NK-92 (cell line): ENCODE measurements around the gene FSIP1.

ENCODE experiments used
- DNase-seq: peaks from one replicate; lab custom pipeline; 2025; ENCODE audit not compliant: unreplicated experiment; lab: John Stamatoyannopoulos, UW

The FSIP1 gene

GRCh38 chr15:39596358-39597051 lies 186.1 kb downstream of the FSIP1 start:
- DNase-seq = no peak

- no peak for DNase-seq
Observed at GRCh38 chr15:39595338-39596221, 187.1 kb downstream of the FSIP1 start.

- DNase-seq = no peak
Observed at GRCh38 chr15:39594446-39595337, 187.9 kb downstream of the FSIP1 start.

- DNase-seq = no peak
Observed at GRCh38 chr15:39593656-39594445, 188.8 kb downstream of the FSIP1 start.

DNA sequence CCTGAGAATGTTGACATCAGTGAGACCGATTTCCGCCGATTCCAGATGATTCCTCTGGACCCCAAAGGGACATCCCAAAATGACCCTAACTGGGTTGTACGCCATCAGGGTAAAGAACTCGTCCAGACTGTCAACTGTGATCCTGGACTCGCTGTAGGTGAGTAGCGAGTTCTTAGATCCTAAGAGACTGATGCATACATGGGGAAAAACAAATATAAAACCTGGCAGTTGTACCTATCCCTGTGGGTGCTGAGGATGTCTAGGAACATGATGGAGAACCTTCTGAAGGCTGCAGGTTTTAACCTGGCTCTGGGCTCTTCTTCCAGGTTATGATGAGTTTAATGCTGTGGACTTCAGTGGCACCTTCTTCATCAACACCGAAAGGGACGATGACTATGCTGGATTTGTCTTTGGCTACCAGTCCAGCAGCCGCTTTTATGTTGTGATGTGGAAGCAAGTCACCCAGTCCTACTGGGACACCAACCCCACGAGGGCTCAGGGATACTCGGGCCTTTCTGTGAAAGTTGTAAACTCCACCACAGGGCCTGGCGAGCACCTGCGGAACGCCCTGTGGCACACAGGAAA lies 189.5 kb downstream of the FSIP1 start:
- no peak for DNase-seq

DNA sequence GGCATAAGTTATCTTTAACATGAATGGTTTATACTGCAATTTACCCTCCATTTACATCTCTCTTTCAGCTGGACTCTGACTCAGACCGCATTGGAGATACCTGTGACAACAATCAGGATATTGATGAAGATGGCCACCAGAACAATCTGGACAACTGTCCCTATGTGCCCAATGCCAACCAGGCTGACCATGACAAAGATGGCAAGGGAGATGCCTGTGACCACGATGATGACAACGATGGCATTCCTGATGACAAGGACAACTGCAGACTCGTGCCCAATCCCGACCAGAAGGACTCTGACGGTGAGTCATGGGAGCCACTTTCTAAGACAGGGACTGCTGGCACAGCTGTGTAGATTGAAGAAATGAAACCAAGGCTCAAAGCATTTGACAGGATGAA lies 190.1 kb downstream of the FSIP1 start:
- no peak for DNase-seq

DNA sequence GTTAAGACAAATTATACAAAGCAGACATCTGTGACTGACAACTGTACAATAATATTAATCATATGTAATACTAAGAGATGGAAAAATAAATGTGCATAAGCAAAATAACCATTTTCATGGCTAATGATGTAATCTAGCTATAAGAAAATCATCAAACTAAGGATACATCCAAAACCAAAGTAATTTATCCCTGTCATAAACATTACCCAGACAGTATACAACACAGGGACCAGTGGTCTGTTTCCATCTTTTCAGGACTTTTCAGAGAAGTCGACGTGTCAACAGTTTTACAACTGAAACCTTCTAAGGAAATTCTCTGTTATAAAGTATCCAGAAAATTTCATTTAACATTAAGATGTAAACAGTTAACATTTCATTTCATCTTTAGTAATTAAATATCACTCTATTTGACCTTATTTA lies 190.7 kb downstream of the FSIP1 start:
- no peak for DNase-seq

- DNase-seq = no peak
Observed at GRCh38 chr15:39591141-39591895, 191.3 kb downstream of the FSIP1 start.

- DNase-seq = no peak
Observed at GRCh38 chr15:39589815-39590644, 192.6 kb downstream of the FSIP1 start.

GRCh38 chr15:39589193-39589814 lies 193.3 kb downstream of the FSIP1 start:
- no peak for DNase-seq

DNA sequence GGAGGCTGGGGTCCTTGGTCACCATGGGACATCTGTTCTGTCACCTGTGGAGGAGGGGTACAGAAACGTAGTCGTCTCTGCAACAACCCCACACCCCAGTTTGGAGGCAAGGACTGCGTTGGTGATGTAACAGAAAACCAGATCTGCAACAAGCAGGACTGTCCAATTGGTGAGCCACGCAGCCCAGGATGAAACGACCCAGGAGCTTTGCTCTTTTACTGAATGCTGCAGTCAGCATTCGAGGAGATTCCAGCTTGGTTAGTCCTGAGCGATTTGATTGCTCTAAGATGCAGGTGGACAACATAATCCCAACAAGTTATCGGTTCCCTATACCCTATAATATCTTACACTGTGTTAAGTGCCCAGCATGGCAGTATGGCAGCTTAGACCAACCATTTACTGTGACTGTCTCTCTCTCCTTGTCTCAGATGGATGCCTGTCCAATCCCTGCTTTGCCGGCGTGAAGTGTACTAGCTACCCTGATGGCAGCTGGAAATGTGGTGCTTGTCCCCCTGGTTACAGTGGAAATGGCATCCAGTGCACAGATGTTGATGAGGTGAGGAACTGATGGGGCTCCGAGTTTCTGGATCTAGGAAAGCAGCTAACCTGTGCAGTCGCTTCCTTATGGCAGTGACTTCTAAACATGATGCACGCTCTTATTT lies 194.0 kb downstream of the FSIP1 start:
- DNase-seq = no peak

DNA sequence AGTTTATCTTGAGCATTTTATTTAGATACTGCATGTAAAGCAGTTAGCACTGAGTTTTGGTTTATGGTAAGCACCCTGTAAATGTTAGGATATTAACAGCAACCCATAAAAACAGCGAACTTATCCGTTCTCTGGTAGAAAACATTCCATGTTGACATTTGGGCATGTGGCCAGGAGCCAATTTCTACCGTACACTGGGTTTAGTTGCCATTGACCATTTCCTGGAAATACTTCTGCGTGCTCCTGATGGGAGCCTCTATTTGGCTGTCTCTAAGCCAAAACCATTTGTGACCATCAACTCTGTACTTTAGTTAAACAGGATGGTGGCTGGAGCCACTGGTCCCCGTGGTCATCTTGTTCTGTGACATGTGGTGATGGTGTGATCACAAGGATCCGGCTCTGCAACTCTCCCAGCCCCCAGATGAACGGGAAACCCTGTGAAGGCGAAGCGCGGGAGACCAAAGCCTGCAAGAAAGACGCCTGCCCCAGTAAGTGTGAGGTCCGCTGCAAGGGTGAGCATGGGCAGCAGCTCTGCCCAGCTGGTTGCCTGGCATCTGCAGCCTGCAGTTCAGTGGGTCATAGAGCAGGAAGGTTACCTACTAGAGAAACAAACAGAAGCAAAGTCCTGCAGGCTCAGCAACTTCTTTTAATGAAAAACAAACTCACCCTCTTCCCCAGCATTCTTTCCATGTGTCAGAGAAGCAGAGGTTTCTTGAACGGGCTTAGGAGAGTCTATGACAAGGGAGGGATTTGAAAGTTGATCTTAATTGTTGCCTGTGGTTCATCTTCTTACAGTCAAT lies 194.7 kb downstream of the FSIP1 start:
- no peak for DNase-seq

- no peak for DNase-seq
Observed at GRCh38 chr15:39587096-39587721, 195.4 kb downstream of the FSIP1 start.

DNA sequence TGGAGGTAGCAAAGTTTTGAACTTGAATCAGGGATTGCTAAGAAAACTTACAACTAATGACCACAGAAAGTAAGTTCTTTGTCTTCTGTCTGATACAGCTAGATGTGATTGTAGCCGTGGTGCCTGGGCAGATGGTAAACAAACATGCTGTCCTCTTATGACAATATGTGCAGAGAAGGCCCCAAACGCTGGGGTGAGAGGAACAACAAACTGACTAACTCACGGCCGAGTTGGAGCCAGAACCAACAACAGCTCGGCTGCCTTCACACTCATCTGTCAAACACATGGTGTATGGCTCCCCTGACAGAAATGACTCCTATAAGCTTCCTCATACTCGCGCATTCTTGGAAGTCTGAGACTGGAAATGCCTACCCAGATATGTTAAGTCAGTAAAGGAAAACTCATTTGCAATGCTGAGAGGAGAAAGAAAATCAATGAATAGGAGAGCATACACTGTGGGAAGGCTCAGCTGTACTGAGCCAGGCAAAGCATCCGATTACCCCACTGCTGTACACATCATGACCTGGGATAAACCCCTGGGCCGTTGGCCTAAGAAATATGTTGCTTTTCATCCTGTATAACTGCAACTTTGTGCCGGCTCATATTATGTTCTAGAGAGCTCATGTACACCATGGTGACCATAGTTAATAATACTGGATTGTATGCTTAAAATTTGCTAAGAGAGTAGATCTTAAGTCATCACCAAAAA lies 196.1 kb downstream of the FSIP1 start:
- no peak for DNase-seq

DNA sequence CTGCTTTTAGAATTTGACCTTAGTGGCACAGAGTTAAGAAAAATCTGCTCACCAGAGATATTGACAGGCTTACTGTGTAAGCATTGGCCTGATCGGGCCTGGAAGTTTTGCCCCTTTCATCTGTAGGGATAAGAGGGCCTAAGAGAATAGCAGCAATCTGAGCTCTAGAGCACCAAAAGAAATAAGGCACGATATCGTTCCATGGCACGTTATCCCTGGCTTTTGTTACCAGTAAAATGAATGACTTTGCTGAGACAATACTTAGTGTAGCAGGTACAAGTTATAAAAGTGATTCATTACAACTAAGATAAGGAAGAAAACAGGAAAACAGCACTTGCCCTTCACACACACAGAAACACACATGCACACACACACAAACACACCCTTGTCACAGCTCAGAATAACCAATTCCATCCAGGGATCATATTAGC lies 196.8 kb downstream of the FSIP1 start:
- DNase-seq = no peak

GRCh38 chr15:39585389-39585841 lies 197.2 kb downstream of the FSIP1 start:
- no peak for DNase-seq
